CD4-positive, alpha-beta memory T cell (primary cell): Measurements from ENCODE around the gene ATP5F1E. TPM values are rescaled to one million over a fixed set of nuclear protein-coding genes. Genes with fewer than 3 reads are reported as not detected.
"Not testable (repeated sequence)": the region's sequence is repeated elsewhere in the genome, so short reads cannot be mapped to it uniquely, and the experiment has no call there.

Experiments used
- CTCF ChIA-PET: fragments of 350-600 bp; sonication (Branson Sonifier 250); formaldehyde crosslinking; loops from one replicate; lab custom pipeline; 2021; ENCODE audit warnings: inconsistent platforms; ENCODE audit not compliant: partially characterized antibody; lab: Charles Lee
- POLR2A ChIA-PET: fragments of 350-600 bp; sonication (Branson Sonifier 250); formaldehyde crosslinking; loops from one replicate; lab custom pipeline; 2021; ENCODE audit not compliant: partially characterized antibody; lab: Charles Lee
- DNase-seq, 5 donors: peaks; one replicate each; pipeline versions ENCODE4 v3.0.0 to v3.0.0-alpha.2; 2020 to 2022; ENCODE audit warnings: mixed read lengths in 1 of 5
- H3K27ac ChIP-seq: one replicate; pipeline ENCODE4 v1.7.0; 2013; ENCODE audit warnings: low read depth, low read length
- H3K27me3 ChIP-seq: 2 replicates; pipeline ENCODE4 v1.7.0; 2013; ENCODE audit warnings: mild to moderate bottlenecking, low read length, moderate library complexity; ENCODE audit not compliant: insufficient read depth
- H3K36me3 ChIP-seq: 2 replicates; pipeline ENCODE4 v1.7.0; 2013; ENCODE audit warnings: mild to moderate bottlenecking, low read length, moderate library complexity; ENCODE audit not compliant: insufficient read depth
- H3K4me1 ChIP-seq: 2 replicates; pipeline ENCODE4 v1.7.0; 2013; ENCODE audit warnings: mild to moderate bottlenecking, low read length, moderate library complexity; ENCODE audit not compliant: insufficient read depth
- H3K4me3 ChIP-seq, 2 donors: one replicate each; pipeline ENCODE4 v1.7.0; 2013; ENCODE audit warnings: low read length in 2 of 2, mild to moderate bottlenecking in 1 of 2
- H3K9me3 ChIP-seq, 2 donors: one replicate each; pipeline ENCODE4 v1.7.0; 2013; ENCODE audit warnings: low read length in 2 of 2, control low read depth in 1 of 2; ENCODE audit not compliant: control insufficient read depth in 1 of 2
- H3K27ac Mint-ChIP-seq, 7 donors: one replicate each; pipeline ENCODE4 v1.8.0; 2020 to 2021; ENCODE audit warnings: mixed read lengths in 7 of 7, mild to moderate bottlenecking in 6 of 7, inconsistent platforms in 3 of 7, moderate library complexity in 3 of 7
- H3K27me3 Mint-ChIP-seq, 2 donors: one replicate each; pipeline ENCODE4 v1.8.0; 2020 to 2021; ENCODE audit warnings: mixed read lengths in 2 of 2
- H3K36me3 Mint-ChIP-seq, 2 donors: one replicate each; pipeline ENCODE4 v1.8.0; 2020 to 2021; ENCODE audit warnings: mixed read lengths in 2 of 2, inconsistent platforms in 1 of 2, mild to moderate bottlenecking in 1 of 2
- H3K4me1 Mint-ChIP-seq, 4 donors: one replicate each; pipeline ENCODE4 v1.8.0; 2020 to 2021; ENCODE audit warnings: mixed read lengths in 4 of 4, mild to moderate bottlenecking in 1 of 4
- H3K4me3 Mint-ChIP-seq, 8 donors: one replicate each; pipeline ENCODE4 v1.8.0; 2020 to 2021; ENCODE audit warnings: mixed read lengths in 8 of 8, mild to moderate bottlenecking in 7 of 8, moderate library complexity in 6 of 8, inconsistent platforms in 3 of 8
- H3K9me3 Mint-ChIP-seq, 8 donors: one replicate each; pipeline ENCODE4 v1.8.0; 2020 to 2021; ENCODE audit warnings: mixed read lengths in 8 of 8, mild to moderate bottlenecking in 5 of 8, inconsistent platforms in 3 of 8, moderate library complexity in 1 of 8
- intact Hi-C: fragments of 100-400 bp; cut with micrococcal nuclease; formaldehyde crosslinking; loops from one replicate; pipeline ENCODE4 v1.15.1; 2023
- polyA plus RNA-seq, 2 donors: library from polyadenylated mRNA; unstranded; fragments of 300-500 nt; fragmentation: Illumina TruSeq; gene quantifications; one replicate each; pipeline ENCODE4 v1.2.3, GENCODE V29; 2021
- total RNA-seq, 2 experiments: library from RNA; stranded (reverse); gene quantifications; one replicate each; pipeline ENCODE4 v1.2.3, GENCODE V29; 2021

The ATP5F1E gene
- total and polyA plus RNA-seq, 4 experiments from 2014 or later: 76.9 to 102 (median 80.9) TPM

GRCh38 chr20:59043698-59044097, 11.6 kb upstream of the ATP5F1E start:
- Histone ChIP-seq H3K9me3 (no peaks in the 10 kb centered on the region), H3K4me1 (peaks cover 45% of the 10 kb centered on the region), H3K27me3 (no peaks in the 10 kb centered on the region), H3K4me3 (no peak overlapping the region), H3K36me3 (no peaks in the 10 kb centered on the region), H3K27ac (peak overlapping the region; percentile 92)
- peak overlapping the region; percentile 70 to 93 (median 86) for H3K4me3 Mint-ChIP-seq
- H3K27me3 Mint-ChIP-seq: no peaks in the 10 kb centered on the region
- intact Hi-C loops: loop anchor here (2.0 to 5.0 kb wide), 2 partner anchors 79 to 391 kb away; no protein-coding TSS in a partner anchor
- H3K36me3 Mint-ChIP-seq: peaks cover 0 to 8% of the 10 kb centered on the region in 2 donors
- POLR2A ChIA-PET: interaction anchor here (1.0 to 4.9 kb wide), 15 partner anchors 11 to 737 kb away, joined by 3 to 104 read pairs (median 4); partner anchors contain the start of genes ATP5F1E, STX16, VAPB and ZNF831
- peaks cover 0 to 2% (median 0%) of the 10 kb centered on the region in 8 donors for H3K9me3 Mint-ChIP-seq
- H3K4me1 Mint-ChIP-seq: peaks cover 35 to 65% (median 51%) of the 10 kb centered on the region in 4 donors
- peak in 1 of 5 donors; percentile 52 for DNase-seq
- peak overlapping the region; percentile 91 to 97 (median 95) for H3K27ac Mint-ChIP-seq
- CTCF ChIA-PET: interaction anchor here (0.8 to 2.2 kb wide), 7 partner anchors 9 to 178 kb away, joined by 3 to 12 read pairs (median 4); partner anchors contain the start of gene ATP5F1E

DNA sequence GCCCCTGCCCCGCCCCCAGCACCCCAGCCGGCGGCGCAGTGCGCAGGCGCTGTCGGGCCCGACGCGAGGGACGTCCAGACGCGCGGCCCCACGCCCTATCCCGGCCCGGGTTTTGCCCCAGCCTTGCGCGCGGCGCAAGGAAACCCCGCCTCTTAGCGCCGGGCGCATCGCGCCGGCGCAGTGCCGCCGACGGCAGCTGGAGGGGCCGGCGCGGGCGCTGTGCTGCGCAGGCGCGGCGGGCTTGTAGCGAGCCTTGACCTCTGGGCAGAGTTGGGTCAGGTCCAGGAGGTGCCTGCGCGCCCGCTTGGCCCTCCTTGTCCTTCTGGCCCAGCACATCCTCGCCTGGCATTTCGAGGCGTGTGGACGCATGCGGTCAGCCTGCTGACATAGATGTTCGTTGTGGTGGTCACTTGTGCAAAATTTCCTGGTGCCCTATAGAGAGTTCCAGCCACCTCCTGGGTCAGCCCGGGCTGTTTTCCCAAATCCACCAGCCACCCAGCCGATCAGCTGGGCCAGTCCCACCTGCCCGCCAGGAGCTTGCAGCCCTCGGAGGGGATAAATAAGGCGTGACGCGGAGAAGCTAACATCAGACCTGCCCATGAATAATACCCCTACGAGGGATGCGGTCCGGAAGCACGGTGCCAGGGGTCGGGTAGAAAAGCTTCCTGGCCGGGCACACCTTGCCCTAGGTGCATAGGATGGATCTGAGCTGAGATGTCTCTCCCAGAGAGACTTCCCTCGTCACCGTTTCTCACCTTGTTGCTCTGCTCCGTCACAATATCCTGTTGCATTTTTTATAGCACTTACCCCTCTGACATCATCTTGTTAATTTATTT, 10.9 kb upstream of the ATP5F1E start:
- Histone ChIP-seq H3K27me3 (no peaks in the 10 kb centered on the region), H3K4me1 (peaks cover 51% of the 10 kb centered on the region), H3K9me3 (no peaks in the 10 kb centered on the region), H3K36me3 (peaks cover 3% of the 10 kb centered on the region), H3K27ac (peak overlapping the region; percentile 92), H3K4me3 (peak overlapping the region; percentile 65 to 91)
- ChIA-PET CTCF (interaction anchor here (0.8 to 2.2 kb wide), 7 partner anchors 9 to 179 kb away, joined by 3 to 12 read pairs (median 4); partner anchors contain the start of gene ATP5F1E), POLR2A (interaction anchor here (1.0 to 4.9 kb wide), 19 partner anchors 10 to 736 kb away, joined by 3 to 104 read pairs (median 4); partner anchors contain the start of genes ATP5F1E, STX16, VAPB and ZNF831)
- Mint-ChIP-seq H3K27ac (peak overlapping the region; percentile 91 to 97 (median 97)), H3K9me3 (peaks cover 0 to 2% (median 0%) of the 10 kb centered on the region in 8 donors), H3K4me1 (peaks cover 31 to 59% (median 48%) of the 10 kb centered on the region in 4 donors), H3K36me3 (peaks cover under 1 to 12% of the 10 kb centered on the region in 2 donors), H3K4me3 (peak overlapping the region; percentile 84 to 95 (median 92)), H3K27me3 (no peaks in the 10 kb centered on the region)
- intact Hi-C loops: loop anchor here (1.0 to 5.0 kb wide), 3 partner anchors 11 to 390 kb away; partner anchors contain the start of gene ATP5F1E
- peak; percentile 92 to 96 (median 95) for DNase-seq

- Histone ChIP-seq H3K27me3 (no peaks in the 10 kb centered on the region), H3K4me3 (peak within 1 kb of the TSS; percentile 65 to 91), H3K4me1 (peaks cover 58% of the 10 kb centered on the region), H3K27ac (peak within 1 kb of the TSS; percentile 92), H3K36me3 (peaks cover 10% of the 10 kb centered on the region), H3K9me3 (no peaks in the 10 kb centered on the region)
- Mint-ChIP-seq H3K9me3 (no peaks in the 10 kb centered on the region), H3K4me1 (peaks cover 29 to 58% (median 46%) of the 10 kb centered on the region in 4 donors), H3K27me3 (no peaks in the 10 kb centered on the region), H3K36me3 (peaks cover 5 to 19% of the 10 kb centered on the region in 2 donors), H3K27ac (peak within 1 kb of the TSS; percentile 91 to 97 (median 97)), H3K4me3 (peak within 1 kb of the TSS; percentile 84 to 95 (median 92))
- DNase-seq: peak in 3 of 5 donors; percentile 19 to 58 (median 29)
- ChIA-PET POLR2A (interaction anchor here (1.0 to 4.9 kb wide), 10 partner anchors 10 to 391 kb away, joined by 3 to 104 read pairs (median 5); partner anchors contain the start of genes ATP5F1E, STX16 and ZNF831), CTCF (interaction anchor here (1.3 to 2.2 kb wide), 7 partner anchors 8 to 180 kb away, joined by 3 to 12 read pairs (median 5); partner anchors contain the start of gene ATP5F1E)
- intact Hi-C loops: loop anchor here (1.0 to 5.0 kb wide), 3 partner anchors 10 to 389 kb away; partner anchors contain the start of gene ATP5F1E
These were observed 10.1 kb upstream of the ATP5F1E start, which contains the start of gene PRELID3B for GRCh38 chr20:59042151-59042795. Gene PRELID3B, minus strand, starts transcription at chr20:59042786. Its CDS starts 56 bp downstream, at chr20:59042730.

DNA sequence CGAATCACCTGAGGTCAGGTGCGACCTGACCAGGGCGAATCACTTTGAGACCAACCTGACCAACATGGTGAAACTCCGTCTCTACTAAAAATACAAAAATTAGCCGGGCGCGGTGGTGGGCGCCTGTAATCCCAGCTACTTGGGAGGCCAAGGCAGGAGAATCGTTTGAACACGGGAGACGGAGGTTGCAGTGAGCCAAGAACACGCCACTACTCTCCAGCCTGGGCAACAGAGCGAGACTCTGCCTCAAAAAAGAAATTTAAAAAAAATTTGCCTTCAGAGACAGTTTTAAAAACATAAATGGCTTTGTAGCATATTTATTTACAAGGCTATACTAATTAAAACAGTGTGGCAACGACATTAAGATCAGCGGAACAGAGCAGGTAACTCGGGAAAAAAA, 9.4 kb upstream of the ATP5F1E start:
- peak overlapping the region; percentile 69 to 95 (median 92) for H3K4me3 Mint-ChIP-seq
- not testable (repeated sequence) for H3K27me3 Mint-ChIP-seq

DNA sequence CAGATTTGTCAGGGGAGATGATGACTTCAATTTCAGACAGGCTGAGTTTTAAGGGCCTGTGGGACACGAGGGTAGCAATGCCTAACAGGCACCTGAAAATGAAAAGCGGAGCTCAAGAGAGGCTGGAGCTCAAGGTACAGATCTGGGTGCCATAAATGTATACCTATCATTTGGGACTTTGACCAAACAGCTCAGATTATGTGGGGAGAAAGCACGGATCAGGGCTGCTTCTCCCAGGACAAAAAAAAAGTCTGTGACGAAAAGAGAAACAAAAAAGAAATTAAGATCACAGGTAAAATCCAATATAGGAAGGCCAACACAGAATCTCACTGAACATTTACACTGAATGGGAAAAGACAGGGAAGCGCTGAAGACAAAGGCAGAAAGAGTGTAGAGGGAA, 8.5 kb upstream of the ATP5F1E start:
- H3K4me1 ChIP-seq: peaks cover 58% of the 10 kb centered on the region

More for the DNA sequence above, 9.4 kb upstream of the ATP5F1E start:
- ChIA-PET CTCF (interaction anchor here (1.3 to 1.9 kb wide), 2 partner anchors 10 to 47 kb away, joined by 3 to 6 read pairs; partner anchors contain the start of gene ATP5F1E), POLR2A (interaction anchor here (1.5 to 4.9 kb wide), 3 partner anchors 9 to 153 kb away, joined by 3 to 104 read pairs (median 5); partner anchors contain the start of gene ATP5F1E)
- H3K36me3 ChIP-seq: peaks cover 18% of the 10 kb centered on the region
- intact Hi-C loops: loop anchor here (5.0 kb wide), 1 partner anchor 81 kb away; no protein-coding TSS in a partner anchor
- not testable (repeated sequence) for H3K27me3 ChIP-seq, DNase-seq, H3K9me3 Mint-ChIP-seq, H3K9me3 ChIP-seq
- peaks cover 12 to 27% of the 10 kb centered on the region in 2 donors for H3K36me3 Mint-ChIP-seq
- peaks cover 58% of the 10 kb centered on the region for H3K4me1 ChIP-seq
- H3K4me1 Mint-ChIP-seq: peaks cover 33 to 64% (median 51%) of the 10 kb centered on the region in 4 donors
- H3K4me3 ChIP-seq: peak overlapping the region in 1 of 2 donors; percentile 91
- H3K27ac Mint-ChIP-seq: peak overlapping the region; percentile 80 to 91 (median 85)
- peak overlapping the region; percentile 92 for H3K27ac ChIP-seq

GRCh38 chr20:59039233-59039632, 7.1 kb upstream of the ATP5F1E start:
- H3K36me3 Mint-ChIP-seq: peaks cover 22 to 43% of the 10 kb centered on the region in 2 donors
- DNase-seq: no peak
- peaks cover 58% of the 10 kb centered on the region for H3K4me1 ChIP-seq
- peak overlapping the region in 3 of 7 donors; percentile 27 to 47 (median 35) for H3K27ac Mint-ChIP-seq
- H3K9me3 Mint-ChIP-seq: no peaks in the 10 kb centered on the region
- ChIA-PET CTCF (no interaction called here), POLR2A (no interaction called here)
- H3K27me3 Mint-ChIP-seq: no peaks in the 10 kb centered on the region
- no peaks in the 10 kb centered on the region for H3K27me3 ChIP-seq
- no peak overlapping the region for H3K4me3 ChIP-seq
- peak overlapping the region in 4 of 8 donors; percentile 5 to 93 (median 46) for H3K4me3 Mint-ChIP-seq
- H3K9me3 ChIP-seq: no peaks in the 10 kb centered on the region
- H3K4me1 Mint-ChIP-seq: peaks cover 37 to 69% (median 51%) of the 10 kb centered on the region in 4 donors
- intact Hi-C loops: loop anchor here (10.0 kb wide), 1 partner anchor 1644 kb away; the partner anchor contains the start of gene RBM38
- peaks cover 35% of the 10 kb centered on the region for H3K36me3 ChIP-seq
- no peak overlapping the region for H3K27ac ChIP-seq

More for the DNA sequence above, 8.5 kb upstream of the ATP5F1E start:
- intact Hi-C loops: loop anchor here (5.0 kb wide), 1 partner anchor 82 kb away; no protein-coding TSS in a partner anchor
- no peak for DNase-seq
- Mint-ChIP-seq H3K9me3 (no peaks in the 10 kb centered on the region), H3K4me3 (peak overlapping the region; percentile 69 to 95 (median 92)), H3K27ac (peak overlapping the region in 6 of 7 donors; percentile 39 to 91 (median 88)), H3K27me3 (no peaks in the 10 kb centered on the region), H3K4me1 (peaks cover 35 to 65% (median 53%) of the 10 kb centered on the region in 4 donors), H3K36me3 (peaks cover 17 to 34% of the 10 kb centered on the region in 2 donors)
- Histone ChIP-seq H3K4me3 (no peak overlapping the region), H3K27me3 (no peaks in the 10 kb centered on the region), H3K9me3 (no peaks in the 10 kb centered on the region), H3K36me3 (peaks cover 26% of the 10 kb centered on the region), H3K27ac (peak overlapping the region; percentile 92)
- POLR2A ChIA-PET: interaction anchor here (1.1 to 4.9 kb wide), 3 partner anchors 8 to 152 kb away, joined by 3 to 104 read pairs (median 5); partner anchors contain the start of gene ATP5F1E
- CTCF ChIA-PET: interaction anchor here (0.7 to 1.9 kb wide), 3 partner anchors 9 to 167 kb away, joined by 3 to 6 read pairs (median 3); partner anchors contain the start of gene ATP5F1E
